Endothelial cell of umbilical vein (primary cell): Measurements from ENCODE around the gene SYT2. TPM values are rescaled to one million over a fixed set of nuclear protein-coding genes. Genes with fewer than 3 reads are reported as not detected.
"Not testable (repeated sequence)": the region's sequence is repeated elsewhere in the genome, so short reads cannot be mapped to it uniquely, and the experiment has no call there.

ENCODE experiments used
- BruUV-seq: library from RNA; stranded (reverse); fragments of 400-500 nt; replicated peaks from 2 replicates; lab custom pipeline; 2021; lab: Mats Ljungman, UMichigan
- CTCF ChIA-PET: fragments of 300-600, 350-600 bp; sonication (Branson Sonifier 250); formaldehyde crosslinking; loops from one replicate; lab custom pipeline; 2021; ENCODE audit warnings: antibody characterized with exemption, inconsistent platforms; lab: Charles Lee
- POLR2A ChIA-PET: fragments of 300-600, 350-600 bp; sonication (Branson Sonifier 250); formaldehyde crosslinking; loops from one replicate; lab custom pipeline; 2021; ENCODE audit warnings: antibody characterized with exemption, inconsistent platforms; lab: Charles Lee
- DNase-seq: peaks from one replicate; pipeline ENCODE4 v3.0.0-alpha.2; 2011; ENCODE audit warnings: low read depth, low spot score
- FAIRE-seq: peaks from 2 replicates; lab custom pipeline; 2011; peaks lifted over from hg19 to GRCh38; lab: Jason Lieb, UNC
- H2AFZ ChIP-seq: 2 replicates; pipeline ENCODE4 v1.6.0; 2012; ENCODE audit warnings: low read depth, low read length, control low read depth, inconsistent platforms
- H3K27ac ChIP-seq: 2 replicates; pipeline ENCODE4 v1.5.1; 2011; ENCODE audit warnings: low read depth, mild to moderate bottlenecking, control low read depth, low read length, moderate library complexity; ENCODE audit not compliant: insufficient read depth
- H3K27me3 ChIP-seq, 2 experiments: 2 replicates each; pipeline versions ENCODE4 v1.6.0 to v1.6.1; 2011; ENCODE audit warnings: low read length in 2 of 2, mixed read lengths in 1 of 2; ENCODE audit not compliant: control insufficient read depth in 2 of 2, insufficient read depth in 2 of 2
- H3K36me3 ChIP-seq, 2 experiments: 2 replicates in 1 of 2; 3 replicates in 1 of 2; pipeline ENCODE4 v1.5.1; 2011; ENCODE audit warnings: low read length in 2 of 2, mild to moderate bottlenecking in 1 of 2, moderate library complexity in 1 of 2; ENCODE audit not compliant: control insufficient read depth in 2 of 2, insufficient read depth in 2 of 2; ENCODE audit errors: extremely low read depth in 1 of 2
- H3K4me1 ChIP-seq: 3 replicates; pipeline ENCODE4 v1.5.1; 2011; ENCODE audit warnings: mild to moderate bottlenecking, low read length; ENCODE audit not compliant: control insufficient read depth, insufficient read depth; ENCODE audit errors: extremely low read depth
- H3K4me2 ChIP-seq: 2 replicates; pipeline ENCODE4 v1.6.1; 2011; ENCODE audit warnings: low read length, control low read depth, mixed read lengths; ENCODE audit not compliant: insufficient read depth
- H3K4me3 ChIP-seq, 3 experiments: fragments of 200-600 bp in 1 of 3; sonication (generic), shearing (Covaris generic) in 1 of 3; replicated peaks in 1 of 3; 2 replicates each; pipeline ENCODE4 v1.5.1; 2011 to 2016; ENCODE audit warnings: control low read depth in 3 of 3, low read length in 3 of 3, mild to moderate bottlenecking in 2 of 3, inconsistent platforms in 1 of 3, low read depth in 1 of 3, moderate library complexity in 1 of 3; ENCODE audit not compliant: insufficient read depth in 1 of 3
- H3K79me2 ChIP-seq: 2 replicates; pipeline ENCODE4 v1.6.0; 2012; ENCODE audit warnings: low read length, inconsistent platforms; ENCODE audit not compliant: control insufficient read depth, insufficient read depth
- H3K9ac ChIP-seq: replicated peaks from 2 replicates; pipeline ENCODE3; 2011; ENCODE audit warnings: low read length, control low read depth; ENCODE audit not compliant: insufficient read depth; ENCODE audit errors: extremely low read depth
- H3K9me1 ChIP-seq: replicated peaks from 3 replicates; pipeline ENCODE4 v1.6.0; 2011; ENCODE audit warnings: mild to moderate bottlenecking, low read length; ENCODE audit not compliant: control insufficient read depth, insufficient read depth; ENCODE audit errors: extremely low read depth
- H3K9me3 ChIP-seq: replicated peaks from 2 replicates; pipeline ENCODE4 v1.5.1; 2012; ENCODE audit warnings: low read length, inconsistent platforms; ENCODE audit not compliant: control insufficient read depth, insufficient read depth
- H4K20me1 ChIP-seq: replicated peaks from 2 replicates; pipeline ENCODE3; 2011; ENCODE audit warnings: mild to moderate bottlenecking, low read length; ENCODE audit not compliant: control insufficient read depth, insufficient read depth; ENCODE audit errors: extremely low read depth
- CTCF ChIP-seq, 2 donors: IDR thresholded peaks; 1 replicate in 1 of 2; 2 replicates in 1 of 2; pipeline ENCODE4 v1.5.1; 2011; ENCODE audit warnings: low read length in 2 of 2, mild to moderate bottlenecking in 2 of 2, moderate library complexity in 2 of 2, control low read depth in 1 of 2, inconsistent platforms in 1 of 2, low read depth in 1 of 2; ENCODE audit not compliant: insufficient read depth in 1 of 2; ENCODE audit errors: extremely low read depth in 1 of 2
- EZH2 ChIP-seq: IDR thresholded peaks from 2 replicates; pipeline ENCODE4 v1.6.1; 2012; ENCODE audit warnings: borderline replicate concordance, low read depth, mild to moderate bottlenecking, moderate library complexity, low read length, inconsistent platforms; ENCODE audit not compliant: severe bottlenecking
- FOS ChIP-seq: IDR thresholded peaks from 2 replicates; pipeline ENCODE4 v1.6.1; 2011; ENCODE audit warnings: mild to moderate bottlenecking, low read length, moderate library complexity, borderline replicate concordance; ENCODE audit not compliant: insufficient read depth
- GATA2 ChIP-seq: IDR thresholded peaks from 2 replicates; pipeline ENCODE4 v1.7.0; 2011; ENCODE audit warnings: low read depth, mild to moderate bottlenecking, moderate library complexity, mixed read lengths, low read length; ENCODE audit not compliant: insufficient read length, insufficient read depth
- JUN ChIP-seq: IDR thresholded peaks from 2 replicates; pipeline ENCODE4 v1.6.1; 2011; ENCODE audit warnings: borderline replicate concordance, low read depth; ENCODE audit not compliant: insufficient read length, insufficient read depth
- MAX ChIP-seq: IDR thresholded peaks from 2 replicates; pipeline ENCODE4 v1.6.1; 2011; ENCODE audit not compliant: insufficient read depth, insufficient read length
- MYC ChIP-seq: IDR thresholded peaks from one replicate; pipeline ENCODE4 v1.6.1; 2011; ENCODE audit warnings: mild to moderate bottlenecking, low read depth, low read length
- POLR2A ChIP-seq: IDR thresholded peaks from 2 replicates; pipeline ENCODE4 v1.6.1; 2012; ENCODE audit warnings: low read depth, mild to moderate bottlenecking, control low read depth, low read length
- POLR2AphosphoS5 ChIP-seq: IDR thresholded peaks from 2 replicates; pipeline ENCODE4 v1.6.1; 2012; ENCODE audit warnings: low read depth, mild to moderate bottlenecking, control low read depth, low read length, moderate library complexity; ENCODE audit not compliant: insufficient read depth
- dilution Hi-C: fragments of 300-500 bp; cut with MboI; formaldehyde crosslinking; loops from one replicate; pipeline ENCODE4 v1.15.0; 2019; ENCODE audit warnings: low sequenced_read_pairs; ENCODE audit not compliant: extremely low pct_ligation_motif_present
- intact Hi-C: fragments of 100-400 bp; cut with micrococcal nuclease; formaldehyde crosslinking; loops from one replicate; pipeline ENCODE4 v1.10.0; 2022
- polyA plus RNA-seq, 4 experiments: library from polyadenylated mRNA; depleted of rRNA in 3 of 4; stranded (reverse) in 3 of 4; unstranded in 1 of 4; fragments of >200 nt; gene quantifications; 2 replicates each; pipeline versions ENCODE4 v1.2.1 to v1.2.3, GENCODE V29; 2011 to 2012; ENCODE audit warnings: missing spikeins in 1 of 4
- total RNA-seq: library from RNA; stranded (reverse); gene quantifications from 2 replicates; pipeline ENCODE4 v1.2.3, GENCODE V29; 2021

SYT2 gene
- total and polyA plus RNA-seq, 2 donors (not counting 3 experiments of a cell fraction or from before 2014, with no cell fraction given), result not detected

GRCh38 chr1:202630541-202630940, 79.7 kb downstream of the SYT2 start:
- dilution Hi-C loops, result no loop called here
- BruUV-seq, result no TSS peak
- no peaks in the 10 kb centered on the region for H3K79me2 ChIP-seq
- H3K4me1 ChIP-seq, result no peaks in the 10 kb centered on the region
- FAIRE-seq, result no peak
- H3K27me3 ChIP-seq, result peaks cover under 1 to 5% of the 10 kb centered on the region in 2 experiments
- TF ChIP-seq JUN, result no peak
- TF ChIP-seq MYC, result no peak
- TF ChIP-seq FOS, result no peak
- no peak for TF ChIP-seq MAX
- no peak for TF ChIP-seq POLR2A
- TF ChIP-seq POLR2AphosphoS5, result no peak
- no peak for TF ChIP-seq GATA2
- TF ChIP-seq CTCF (IDR thresholded peaks at IDR 0.05; ENCODE audit: extremely low read depth in 1 of 2, insufficient read depth in 1 of 2, low read depth in 1 of 2, low read length in 2 of 2), result no peak
- no peak for TF ChIP-seq EZH2
- intact Hi-C loops, result no loop called here
- no peak overlapping the region for H3K4me2 ChIP-seq
- H4K20me1 ChIP-seq, result no peaks in the 10 kb centered on the region
- no peak for DNase-seq
- H3K9me1 ChIP-seq, result no peaks in the 10 kb centered on the region
- H3K9me3 ChIP-seq, result no peaks in the 10 kb centered on the region
- ChIA-PET POLR2A (no interaction called here), CTCF (no interaction called here)
- H3K27ac ChIP-seq, result no peak overlapping the region
- H3K9ac ChIP-seq, result no peak overlapping the region
- no peak overlapping the region for H2AFZ ChIP-seq
- H3K36me3 ChIP-seq, result no peaks in the 10 kb centered on the region
- H3K4me3 ChIP-seq, result no peak overlapping the region

GRCh38 chr1:202630096-202630495, 80.2 kb downstream of the SYT2 start:
- H2AFZ ChIP-seq, H3K36me3 ChIP-seq, FAIRE-seq, DNase-seq, H4K20me1 ChIP-seq, H3K4me2 ChIP-seq, H3K79me2 ChIP-seq, H3K4me3 ChIP-seq, intact Hi-C loops, H3K9ac ChIP-seq, POLR2A ChIA-PET, H3K9me1 ChIP-seq, H3K27me3 ChIP-seq, H3K27ac ChIP-seq, BruUV-seq, H3K9me3 ChIP-seq, H3K4me1 ChIP-seq, dilution Hi-C loops: not testable (repeated sequence)
- CTCF ChIA-PET, result interaction anchor here (0.6 kb wide), 1 partner anchor 618 kb away, joined by 3 read pairs; no protein-coding TSS in a partner anchor

- H4K20me1 ChIP-seq, H3K9me3 ChIP-seq, BruUV-seq, H3K27ac ChIP-seq, FAIRE-seq, H3K4me1 ChIP-seq, H3K36me3 ChIP-seq, H3K9ac ChIP-seq, H2AFZ ChIP-seq, intact Hi-C loops, H3K79me2 ChIP-seq, H3K4me2 ChIP-seq, H3K9me1 ChIP-seq, H3K27me3 ChIP-seq, DNase-seq, H3K4me3 ChIP-seq, dilution Hi-C loops: not testable (repeated sequence)
- POLR2A ChIA-PET, result interaction anchor here (0.7 kb wide), 1 partner anchor 1685 kb away, joined by 4 read pairs; no protein-coding TSS in a partner anchor
- CTCF ChIA-PET, result interaction anchor here (0.6 to 0.8 kb wide), 2 partner anchors 90 to 617 kb away, joined by 3 read pairs; no protein-coding TSS in a partner anchor
Observed at GRCh38 chr1:202629257-202629811, 80.9 kb downstream of the SYT2 start.
